Smooth muscle cell (in vitro differentiated cells): Measurements from ENCODE around the gene ECE2. TPM values are rescaled to one million over a fixed set of nuclear protein-coding genes. Genes with fewer than 3 reads are reported as not detected.

Source experiments
- DNase-seq: peaks from one replicate; lab custom pipeline; 2025; ENCODE audit not compliant: unreplicated experiment; lab: John Stamatoyannopoulos, UW
- H2AFZ ChIP-seq: fragments of 200-600 bp; sonication (generic); 2 replicates; pipeline ENCODE4 v1.6.0; 2016; ENCODE audit warnings: antibody characterized with exemption, low read depth, mild to moderate bottlenecking
- H3F3A ChIP-seq: fragments of 200-600 bp; sonication (generic); 2 replicates; pipeline ENCODE4 v1.6.0; 2017; ENCODE audit warnings: antibody characterized with exemption, low read depth
- H3K27ac ChIP-seq: fragments of 200-600 bp; sonication (generic); 2 replicates; pipeline ENCODE4 v1.5.1; 2016; ENCODE audit warnings: low read depth, mild to moderate bottlenecking
- H3K27me3 ChIP-seq: fragments of 200-600 bp; sonication (generic); 2 replicates; pipeline ENCODE4 v1.6.1; 2016; ENCODE audit warnings: low read depth, mild to moderate bottlenecking
- H3K36me3 ChIP-seq: fragments of 200-600 bp; sonication (generic); 2 replicates; pipeline ENCODE4 v1.5.1; 2016; ENCODE audit warnings: low read depth
- H3K4me1 ChIP-seq: fragments of 200-600 bp; sonication (generic); 2 replicates; pipeline ENCODE4 v1.5.1; 2016; ENCODE audit warnings: low read depth
- H3K4me2 ChIP-seq: fragments of 200-600 bp; sonication (generic); 2 replicates; pipeline ENCODE4 v1.6.0; 2016; ENCODE audit warnings: mild to moderate bottlenecking
- H3K4me3 ChIP-seq: fragments of 200-600 bp; sonication (generic); 2 replicates; pipeline ENCODE4 v1.5.1; 2016; ENCODE audit warnings: mild to moderate bottlenecking
- H3K79me2 ChIP-seq: fragments of 200-600 bp; sonication (generic); 2 replicates; pipeline ENCODE4 v1.6.0; 2016; ENCODE audit warnings: low read depth, mild to moderate bottlenecking
- H3K9ac ChIP-seq: fragments of 200-600 bp; sonication (generic); 2 replicates; pipeline ENCODE4 v1.6.0; 2016; ENCODE audit warnings: low read depth
- H3K9me3 ChIP-seq: fragments of 200-600 bp; sonication (generic); replicated peaks from 2 replicates; pipeline ENCODE4 v1.5.1; 2016; ENCODE audit warnings: low read depth
- H4K20me1 ChIP-seq: fragments of 200-600 bp; sonication (generic); 2 replicates; pipeline ENCODE4 v1.6.0; 2016; ENCODE audit warnings: low read depth
- WGBS: methylation state at CpG from one replicate; pipeline ENCODE4 v1.1.7; 2016; ENCODE audit warnings: low lambda C conversion rate; 5-methylcytosine and 5-hydroxymethylcytosine counted together
- polyA plus RNA-seq: library from polyadenylated mRNA; unstranded; fragments of >200 nt; fragmentation: Nextera tagmentation; extraction: Ambion mirVana; gene quantifications from 2 replicates; pipeline ENCODE4 v1.2.1, GENCODE V29; 2016
- total RNA-seq: library from RNA; depleted of rRNA; stranded (reverse); fragments of >200 nt; gene quantifications from 2 replicates; pipeline ENCODE4 v1.2.3, GENCODE V29; 2014
- TF ChIP-seq, protein P1 (sequence below): fragments of 200-600 bp; sonication (generic); IDR thresholded peaks from 2 replicates; pipeline ENCODE4 v1.5.1; 2017; ENCODE audit warnings: borderline replicate concordance, mild to moderate bottlenecking, antibody characterized with exemption; ENCODE audit not compliant: insufficient read depth, poor library complexity, severe bottlenecking

ECE2 gene
- total and polyA plus RNA-seq, 2 experiments from 2014 or later, result not detected

DNA sequence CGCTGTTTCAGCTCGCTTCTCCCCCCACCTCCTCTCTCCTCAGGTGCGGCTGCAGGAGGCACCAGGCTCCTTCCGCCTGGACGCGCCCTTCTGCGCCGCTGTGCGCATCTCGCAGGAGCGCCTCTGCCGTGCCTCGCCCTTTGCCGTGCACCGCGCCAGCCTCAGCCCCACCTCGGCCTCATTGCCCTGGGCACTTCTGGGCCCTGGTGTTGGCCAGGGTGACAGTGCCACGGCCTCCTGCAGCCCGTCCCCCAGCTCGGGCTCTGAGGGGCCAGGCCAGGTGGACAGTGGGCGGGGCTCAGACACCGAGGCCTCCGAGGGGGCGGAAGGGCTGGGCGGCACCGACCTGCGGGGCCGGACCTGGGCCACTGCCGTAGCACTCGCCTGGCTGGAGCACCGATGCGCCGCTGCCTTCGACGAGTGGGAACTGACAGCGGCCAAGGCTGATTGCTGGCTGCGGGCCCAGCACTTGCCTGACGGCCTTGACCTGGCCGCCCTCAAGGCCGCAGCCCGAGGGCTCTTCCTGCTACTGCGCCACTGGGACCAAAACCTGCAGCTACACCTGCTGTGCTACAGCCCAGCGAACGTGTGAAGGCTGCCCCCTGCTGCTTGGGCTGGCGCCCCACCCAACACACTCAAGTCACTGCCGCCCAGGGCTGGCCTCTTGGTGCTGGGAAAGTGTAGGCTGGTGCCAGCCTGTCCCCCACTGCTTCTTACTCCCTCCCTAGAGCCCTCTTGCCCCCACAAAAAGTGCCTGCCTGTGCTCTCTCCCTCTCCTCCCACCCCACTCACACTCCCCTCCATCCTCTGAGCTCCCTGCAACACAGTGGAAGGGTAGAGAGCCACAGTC, 34.1 kb upstream of the ECE2 start:
- Histone ChIP-seq H3K79me2 (no peaks in the 10 kb centered on the region), H3K4me1 (no peaks in the 10 kb centered on the region), H3K27me3 (no peaks in the 10 kb centered on the region), H2AFZ (no peak overlapping the region), H3K9ac (no peak overlapping the region), H3F3A (no peaks in the 10 kb centered on the region), H4K20me1 (peaks cover 27% of the 10 kb centered on the region), H3K36me3 (no peaks in the 10 kb centered on the region), H3K4me2 (no peak overlapping the region), H3K4me3 (no peak overlapping the region), H3K9me3 (no peaks in the 10 kb centered on the region), H3K27ac (no peak overlapping the region)
- TF ChIP-seq, protein P1, sequence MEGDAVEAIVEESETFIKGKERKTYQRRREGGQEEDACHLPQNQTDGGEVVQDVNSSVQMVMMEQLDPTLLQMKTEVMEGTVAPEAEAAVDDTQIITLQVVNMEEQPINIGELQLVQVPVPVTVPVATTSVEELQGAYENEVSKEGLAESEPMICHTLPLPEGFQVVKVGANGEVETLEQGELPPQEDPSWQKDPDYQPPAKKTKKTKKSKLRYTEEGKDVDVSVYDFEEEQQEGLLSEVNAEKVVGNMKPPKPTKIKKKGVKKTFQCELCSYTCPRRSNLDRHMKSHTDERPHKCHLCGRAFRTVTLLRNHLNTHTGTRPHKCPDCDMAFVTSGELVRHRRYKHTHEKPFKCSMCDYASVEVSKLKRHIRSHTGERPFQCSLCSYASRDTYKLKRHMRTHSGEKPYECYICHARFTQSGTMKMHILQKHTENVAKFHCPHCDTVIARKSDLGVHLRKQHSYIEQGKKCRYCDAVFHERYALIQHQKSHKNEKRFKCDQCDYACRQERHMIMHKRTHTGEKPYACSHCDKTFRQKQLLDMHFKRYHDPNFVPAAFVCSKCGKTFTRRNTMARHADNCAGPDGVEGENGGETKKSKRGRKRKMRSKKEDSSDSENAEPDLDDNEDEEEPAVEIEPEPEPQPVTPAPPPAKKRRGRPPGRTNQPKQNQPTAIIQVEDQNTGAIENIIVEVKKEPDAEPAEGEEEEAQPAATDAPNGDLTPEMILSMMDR, result peak; percentile 20
- no peak for DNase-seq
- WGBS, result 54% methylated on average over 44 of the region's 46 CpGs

DNA sequence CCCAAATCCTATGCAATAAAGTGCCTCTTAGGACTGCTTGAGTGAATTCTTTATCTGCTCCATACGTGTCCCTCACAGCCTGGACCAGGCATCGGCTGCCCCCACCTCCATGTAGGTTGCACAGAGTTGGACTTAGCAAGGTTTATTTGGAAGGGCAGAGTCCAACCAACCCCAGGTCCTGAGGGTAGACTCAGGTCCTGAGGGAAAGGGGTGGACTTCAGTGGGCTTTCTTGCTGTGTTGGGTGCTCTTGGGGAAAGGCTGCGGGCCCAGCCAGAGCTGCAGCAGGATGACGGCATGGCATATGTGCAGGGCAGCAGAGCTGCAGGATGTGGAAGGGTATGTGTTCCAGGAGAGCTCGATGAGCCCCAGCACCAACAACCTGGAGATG, 33.5 kb upstream of the ECE2 start:
- no peak overlapping the region for H2AFZ ChIP-seq
- H3K27me3 ChIP-seq, result no peaks in the 10 kb centered on the region
- no peaks in the 10 kb centered on the region for H3F3A ChIP-seq
- no peak overlapping the region for H3K4me3 ChIP-seq
- no peak for DNase-seq
- no peaks in the 10 kb centered on the region for H3K36me3 ChIP-seq
- 95% methylated on average over 5 of the region's 5 CpGs for WGBS
- peaks cover 27% of the 10 kb centered on the region for H4K20me1 ChIP-seq
- TF ChIP-seq, protein P1, result no peak
- H3K4me2 ChIP-seq, result no peak overlapping the region
- no peak overlapping the region for H3K9ac ChIP-seq
- H3K9me3 ChIP-seq, result no peaks in the 10 kb centered on the region
- H3K27ac ChIP-seq, result no peak overlapping the region
- no peaks in the 10 kb centered on the region for H3K4me1 ChIP-seq
- peaks cover under 1% of the 10 kb centered on the region for H3K79me2 ChIP-seq

DNA sequence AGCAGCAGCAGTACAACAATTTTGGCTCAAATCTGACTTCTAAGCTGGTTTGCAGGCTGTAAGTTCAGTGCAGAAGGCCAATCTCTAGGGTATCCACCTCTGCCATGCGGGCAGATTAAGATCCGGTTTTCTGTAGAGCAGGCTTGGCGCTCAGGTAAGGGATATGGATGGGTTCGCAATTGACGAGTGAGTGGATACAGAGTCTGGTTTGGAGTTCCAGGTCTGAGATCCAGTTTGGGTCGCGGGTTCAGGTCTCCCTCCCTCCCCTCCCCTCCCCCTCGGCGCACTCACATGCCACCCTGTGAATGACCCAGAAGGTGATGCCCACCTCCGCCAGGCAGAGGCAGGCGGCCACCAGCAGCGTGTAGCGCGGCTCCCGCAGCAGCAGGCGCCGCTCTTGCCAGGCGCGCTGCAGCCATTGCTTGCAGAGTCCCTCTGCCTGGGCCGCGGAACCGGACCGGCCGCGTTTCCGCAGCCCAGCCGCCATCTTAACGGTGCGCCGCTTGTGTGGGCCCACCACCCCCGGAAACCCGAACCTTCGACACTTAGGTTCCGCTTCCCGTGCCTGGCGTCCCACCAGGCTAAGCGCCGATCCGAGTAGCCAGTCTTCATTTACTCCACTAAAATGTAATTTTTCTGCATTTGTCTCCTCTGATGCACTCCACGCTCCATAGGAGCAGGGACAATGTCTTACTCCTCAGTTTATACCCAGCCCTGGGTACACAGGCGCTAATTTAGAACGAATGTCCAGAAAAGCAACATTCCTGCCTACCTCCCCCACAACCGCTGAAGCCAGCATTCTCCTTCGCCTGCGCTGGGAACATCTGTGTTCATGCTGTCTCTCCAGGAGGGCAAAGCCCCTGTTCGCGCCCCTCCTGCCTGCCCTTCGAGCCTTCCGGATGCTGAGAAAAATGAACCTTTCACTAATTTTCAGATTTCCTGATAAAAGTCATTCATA, 27.1 kb upstream of the ECE2 start, which contains the start of gene ALG3:
Gene ALG3, minus strand, starts transcription at position 509 of the 958 bp plus-strand sequence. Its CDS starts 22 bp downstream, at position 487.
- H3K27ac ChIP-seq, result peak within 1 kb of the TSS; percentile 87
- no peaks in the 10 kb centered on the region for H3K27me3 ChIP-seq
- DNase-seq, result peak; percentile 59
- peak within 1 kb of the TSS; percentile 96 for H3K4me2 ChIP-seq
- no peaks in the 10 kb centered on the region for H3K36me3 ChIP-seq
- peak within 1 kb of the TSS; percentile 85 for H3K4me3 ChIP-seq
- peaks cover 3% of the 10 kb centered on the region for H4K20me1 ChIP-seq
- TF ChIP-seq, protein P1, result no peak
- H3K4me1 ChIP-seq, result peaks cover 4% of the 10 kb centered on the region
- peak within 1 kb of the TSS; percentile 89 for H3K9ac ChIP-seq
- H3F3A ChIP-seq, result no peaks in the 10 kb centered on the region
- peaks cover 11% of the 10 kb centered on the region for H3K79me2 ChIP-seq
- under 1% methylated on average over 41 of the region's 49 CpGs for WGBS
- H2AFZ ChIP-seq, result peak within 1 kb of the TSS; percentile 99
- H3K9me3 ChIP-seq, result no peaks in the 10 kb centered on the region
